Measurements from ENCODE around the gene SPSB3. TPM values are rescaled to one million over a fixed set of nuclear protein-coding genes. Genes with fewer than 3 reads are reported as not detected.
A peak's percentile ranks its signal among the peaks of the same experiment; 100 is the strongest.

Gene SPSB3
- total and polyA plus RNA-seq, 2 of the 13 experiments (the other 11 are each of a cell fraction or from before 2014, with no cell fraction given), result 13.2 to 21.9 TPM

DNA sequence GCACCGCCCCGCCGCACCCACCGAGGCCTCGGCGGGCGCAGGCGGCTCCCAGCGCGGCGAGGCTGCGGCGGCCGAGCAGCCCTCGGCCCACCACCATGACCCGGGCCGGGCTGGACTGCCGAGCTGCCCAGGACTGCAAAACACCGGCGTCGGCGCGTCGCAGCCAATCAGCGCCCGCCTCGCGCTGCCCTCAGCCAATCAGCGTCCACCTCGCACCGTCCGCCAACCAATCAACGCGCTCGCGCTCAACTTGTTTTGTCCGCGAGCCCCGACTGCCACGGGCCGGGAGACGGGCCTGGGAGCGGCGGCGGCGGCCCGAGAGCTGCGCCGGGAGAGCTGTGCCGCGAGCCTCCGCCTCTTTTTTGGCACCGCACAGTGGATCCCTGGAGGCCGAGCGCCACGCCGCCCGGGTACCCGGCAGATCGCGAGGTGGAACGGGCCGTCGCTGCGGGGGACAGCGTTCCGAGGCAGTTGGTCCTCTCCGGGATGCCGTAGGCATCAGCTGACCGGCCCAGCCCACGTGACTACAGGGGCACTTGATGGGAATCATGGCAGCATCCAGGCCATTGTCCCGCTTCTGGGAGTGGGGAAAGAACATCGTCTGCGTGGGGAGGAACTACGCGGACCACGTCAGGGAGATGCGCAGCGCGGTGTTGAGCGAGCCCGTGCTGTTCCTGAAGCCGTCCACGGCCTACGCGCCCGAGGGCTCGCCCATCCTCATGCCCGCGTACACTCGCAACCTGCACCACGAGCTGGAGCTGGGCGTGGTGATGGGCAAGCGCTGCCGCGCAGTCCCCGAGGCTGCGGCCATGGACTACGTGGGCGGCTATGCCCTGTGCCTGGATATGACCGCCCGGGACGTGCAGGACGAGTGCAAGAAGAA is 44.6 kb upstream of the SPSB3 start, which contains the start of the genes FAHD1 and HAGH (continued):
- TF ChIP-seq, protein P1, sequence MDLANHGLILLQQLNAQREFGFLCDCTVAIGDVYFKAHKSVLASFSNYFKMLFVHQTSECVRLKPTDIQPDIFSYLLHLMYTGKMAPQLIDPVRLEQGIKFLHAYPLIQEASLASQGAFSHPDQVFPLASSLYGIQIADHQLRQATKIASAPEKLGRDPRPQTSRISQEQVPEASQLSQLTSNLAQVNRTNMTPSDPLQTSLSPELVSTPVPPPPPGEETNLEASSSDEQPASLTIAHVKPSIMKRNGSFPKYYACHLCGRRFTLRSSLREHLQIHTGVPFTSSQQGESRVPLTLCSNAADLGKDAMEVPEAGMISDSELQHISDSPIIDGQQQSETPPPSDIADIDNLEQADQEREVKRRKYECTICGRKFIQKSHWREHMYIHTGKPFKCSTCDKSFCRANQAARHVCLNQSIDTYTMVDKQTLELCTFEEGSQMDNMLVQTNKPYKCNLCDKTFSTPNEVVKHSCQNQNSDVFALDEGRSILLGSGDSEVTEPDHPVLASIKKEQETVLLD (CRISPR knock-in tag; IDR thresholded peaks at IDR 0.05; ENCODE audit: low read depth), result peak; percentile 57; the same call in 1 of the 2 replicates
- no peak for TF ChIP-seq RFX1 (IDR thresholded peaks at IDR 0.05)
- TF ChIP-seq ZNF790 (CRISPR knock-in tag; IDR thresholded peaks at IDR 0.05; ENCODE audit: borderline replicate concordance), result no peak; the same call in 1 of the 2 replicates
- TF ChIP-seq DNMT1 (CRISPR knock-in tag; IDR thresholded peaks at IDR 0.05), result peak; percentile 98; the same call in 1 of the 2 replicates
- TF ChIP-seq, protein P2, sequence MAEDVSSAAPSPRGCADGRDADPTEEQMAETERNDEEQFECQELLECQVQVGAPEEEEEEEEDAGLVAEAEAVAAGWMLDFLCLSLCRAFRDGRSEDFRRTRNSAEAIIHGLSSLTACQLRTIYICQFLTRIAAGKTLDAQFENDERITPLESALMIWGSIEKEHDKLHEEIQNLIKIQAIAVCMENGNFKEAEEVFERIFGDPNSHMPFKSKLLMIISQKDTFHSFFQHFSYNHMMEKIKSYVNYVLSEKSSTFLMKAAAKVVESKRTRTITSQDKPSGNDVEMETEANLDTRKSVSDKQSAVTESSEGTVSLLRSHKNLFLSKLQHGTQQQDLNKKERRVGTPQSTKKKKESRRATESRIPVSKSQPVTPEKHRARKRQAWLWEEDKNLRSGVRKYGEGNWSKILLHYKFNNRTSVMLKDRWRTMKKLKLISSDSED (CRISPR knock-in tag; IDR thresholded peaks at IDR 0.05), result no peak; the same call in 1 of the 2 replicates
- TF ChIP-seq ZSCAN29 (CRISPR knock-in tag; conservative IDR thresholded peaks at IDR 0.05), result peak; percentile 53; the same call in 1 of the 2 replicates
- no peak for TF ChIP-seq NR1H2 (CRISPR knock-in tag; IDR thresholded peaks at IDR 0.05; ENCODE audit: borderline replicate concordance, low read depth)
- TF ChIP-seq, protein P3, sequence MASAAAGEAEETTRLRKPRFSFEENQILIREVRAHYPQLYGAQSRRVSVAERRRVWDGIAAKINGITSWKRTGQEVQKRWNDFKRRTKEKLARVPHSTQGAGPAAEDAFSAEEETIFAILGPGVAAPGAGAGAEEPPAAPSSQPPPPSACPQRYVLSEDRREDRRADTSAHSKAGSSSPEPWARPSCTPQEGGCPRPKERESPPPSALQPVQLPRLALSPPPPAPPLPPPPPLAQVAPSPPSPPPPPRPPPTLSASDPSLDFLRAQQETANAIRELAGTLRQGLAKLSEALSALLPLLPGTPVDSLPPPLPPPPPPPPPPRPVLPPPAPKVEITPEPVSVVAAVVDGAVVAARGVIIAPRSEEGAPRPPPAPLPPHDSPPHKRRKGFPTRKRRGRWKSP (CRISPR knock-in tag; IDR thresholded peaks at IDR 0.05), result peak; percentile 97
- 0 out of 2 replicates have a peak, but pooled peaks have one; percentile 73 for TF ChIP-seq ZFYVE20 (CRISPR knock-in tag; IDR thresholded peaks at IDR 0.05; ENCODE audit: borderline replicate concordance, low read depth)
- TF ChIP-seq MAFF (IDR thresholded peaks at IDR 0.05; ENCODE audit: low read depth, low read length), result no peak
- TF ChIP-seq MBNL3 (CRISPR knock-in tag; conservative IDR thresholded peaks at IDR 0.05), result no peak
- peak; percentile 91; the same call in 1 of the 2 replicates for TF ChIP-seq ZNF598 (CRISPR knock-in tag; IDR thresholded peaks at IDR 0.05; ENCODE audit: borderline replicate concordance)
- peak; percentile 70 for TF ChIP-seq SNAI1 (CRISPR knock-in tag; IDR thresholded peaks at IDR 0.05; ENCODE audit: borderline replicate concordance)
- TF ChIP-seq ZNF558 (CRISPR knock-in tag; IDR thresholded peaks at IDR 0.05; ENCODE audit: borderline replicate concordance), result peak; percentile 95; the same call in 1 of the 2 replicates
- TF ChIP-seq, protein P4, sequence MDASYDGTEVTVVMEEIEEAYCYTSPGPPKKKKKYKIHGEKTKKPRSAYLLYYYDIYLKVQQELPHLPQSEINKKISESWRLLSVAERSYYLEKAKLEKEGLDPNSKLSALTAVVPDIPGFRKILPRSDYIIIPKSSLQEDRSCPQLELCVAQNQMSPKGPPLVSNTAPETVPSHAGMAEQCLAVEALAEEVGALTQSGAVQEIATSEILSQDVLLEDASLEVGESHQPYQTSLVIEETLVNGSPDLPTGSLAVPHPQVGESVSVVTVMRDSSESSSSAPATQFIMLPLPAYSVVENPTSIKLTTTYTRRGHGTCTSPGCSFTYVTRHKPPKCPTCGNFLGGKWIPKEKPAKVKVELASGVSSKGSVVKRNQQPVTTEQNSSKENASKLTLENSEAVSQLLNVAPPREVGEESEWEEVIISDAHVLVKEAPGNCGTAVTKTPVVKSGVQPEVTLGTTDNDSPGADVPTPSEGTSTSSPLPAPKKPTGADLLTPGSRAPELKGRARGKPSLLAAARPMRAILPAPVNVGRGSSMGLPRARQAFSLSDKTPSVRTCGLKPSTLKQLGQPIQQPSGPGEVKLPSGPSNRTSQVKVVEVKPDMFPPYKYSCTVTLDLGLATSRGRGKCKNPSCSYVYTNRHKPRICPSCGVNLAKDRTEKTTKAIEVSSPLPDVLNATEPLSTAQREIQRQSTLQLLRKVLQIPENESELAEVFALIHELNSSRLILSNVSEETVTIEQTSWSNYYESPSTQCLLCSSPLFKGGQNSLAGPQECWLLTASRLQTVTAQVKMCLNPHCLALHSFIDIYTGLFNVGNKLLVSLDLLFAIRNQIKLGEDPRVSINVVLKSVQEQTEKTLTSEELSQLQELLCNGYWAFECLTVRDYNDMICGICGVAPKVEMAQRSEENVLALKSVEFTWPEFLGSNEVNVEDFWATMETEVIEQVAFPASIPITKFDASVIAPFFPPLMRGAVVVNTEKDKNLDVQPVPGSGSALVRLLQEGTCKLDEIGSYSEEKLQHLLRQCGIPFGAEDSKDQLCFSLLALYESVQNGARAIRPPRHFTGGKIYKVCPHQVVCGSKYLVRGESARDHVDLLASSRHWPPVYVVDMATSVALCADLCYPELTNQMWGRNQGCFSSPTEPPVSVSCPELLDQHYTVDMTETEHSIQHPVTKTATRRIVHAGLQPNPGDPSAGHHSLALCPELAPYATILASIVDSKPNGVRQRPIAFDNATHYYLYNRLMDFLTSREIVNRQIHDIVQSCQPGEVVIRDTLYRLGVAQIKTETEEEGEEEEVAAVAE (CRISPR knock-in tag; IDR thresholded peaks at IDR 0.05; ENCODE audit: borderline replicate concordance), result peak; percentile 85; the same call in 1 of the 2 replicates
- TF ChIP-seq HNRNPLL (IDR thresholded peaks at IDR 0.05; ENCODE audit: low read depth, low read length, poor library complexity, severe bottlenecking), result peak; percentile 58
- peak; percentile 73; the same call in 1 of the 2 replicates for TF ChIP-seq ZNF543 (CRISPR knock-in tag; IDR thresholded peaks at IDR 0.05)
- no peak for TF ChIP-seq ATM (IDR thresholded peaks at IDR 0.05; ENCODE audit: borderline replicate concordance)
- peak; percentile 81; the same call in 1 of the 2 replicates for TF ChIP-seq ZNF792 (CRISPR knock-in tag; IDR thresholded peaks at IDR 0.05)
- peak; percentile 74 for TF ChIP-seq TAF15 (IDR thresholded peaks at IDR 0.05; ENCODE audit: low read depth, low read length, poor library complexity, severe bottlenecking)

All from HepG2 (cell line).